ENCODE measurements around the gene CD3G.

GRCh38 chr11:118319337-118319707, 24.8 kb upstream of the CD3G start:
- TF ChIP-seq CTCF (IDR thresholded peaks at IDR 0.05 in 4 of 5, conservative IDR thresholded peaks at IDR 0.05 in 1 of 5) (no peak), POLR2A (IDR thresholded peaks at IDR 0.05) (no peak)
